ENCODE results near the gene ISM1. TPM values are rescaled to one million over a fixed set of nuclear protein-coding genes. Genes with fewer than 3 reads are reported as not detected.

ISM1 gene
- total and polyA plus RNA-seq, 10 donors = 0.46 to 19.5 (median 10.6) TPM

DNA sequence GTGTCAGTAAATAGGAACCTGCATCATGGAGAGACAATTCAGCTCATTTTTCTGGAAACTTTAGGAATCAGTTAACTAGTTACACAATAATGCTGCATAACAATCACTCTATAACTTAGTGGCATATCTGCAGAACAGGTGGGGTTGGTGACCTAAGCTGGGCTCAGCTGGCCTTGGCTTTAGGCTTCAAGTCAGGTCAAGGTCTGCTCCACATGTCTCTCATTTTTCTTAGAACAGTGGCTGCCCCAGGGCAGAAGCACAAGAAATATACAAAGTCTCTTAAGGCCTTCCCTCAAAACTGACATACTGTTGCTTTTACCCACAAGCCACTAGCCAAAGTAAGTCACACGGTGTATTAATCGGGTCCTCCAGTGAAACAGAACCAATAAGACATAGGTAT lies 14.1 kb upstream of the ISM1 start:
- TF ChIP-seq, protein P1, sequence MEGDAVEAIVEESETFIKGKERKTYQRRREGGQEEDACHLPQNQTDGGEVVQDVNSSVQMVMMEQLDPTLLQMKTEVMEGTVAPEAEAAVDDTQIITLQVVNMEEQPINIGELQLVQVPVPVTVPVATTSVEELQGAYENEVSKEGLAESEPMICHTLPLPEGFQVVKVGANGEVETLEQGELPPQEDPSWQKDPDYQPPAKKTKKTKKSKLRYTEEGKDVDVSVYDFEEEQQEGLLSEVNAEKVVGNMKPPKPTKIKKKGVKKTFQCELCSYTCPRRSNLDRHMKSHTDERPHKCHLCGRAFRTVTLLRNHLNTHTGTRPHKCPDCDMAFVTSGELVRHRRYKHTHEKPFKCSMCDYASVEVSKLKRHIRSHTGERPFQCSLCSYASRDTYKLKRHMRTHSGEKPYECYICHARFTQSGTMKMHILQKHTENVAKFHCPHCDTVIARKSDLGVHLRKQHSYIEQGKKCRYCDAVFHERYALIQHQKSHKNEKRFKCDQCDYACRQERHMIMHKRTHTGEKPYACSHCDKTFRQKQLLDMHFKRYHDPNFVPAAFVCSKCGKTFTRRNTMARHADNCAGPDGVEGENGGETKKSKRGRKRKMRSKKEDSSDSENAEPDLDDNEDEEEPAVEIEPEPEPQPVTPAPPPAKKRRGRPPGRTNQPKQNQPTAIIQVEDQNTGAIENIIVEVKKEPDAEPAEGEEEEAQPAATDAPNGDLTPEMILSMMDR (IDR thresholded peaks at IDR 0.05 in 8 of 11, conservative IDR thresholded peaks at IDR 0.05 in 3 of 11) = no peak
- TF ChIP-seq POLR2AphosphoS5 (IDR thresholded peaks at IDR 0.05) (no peak), POLR2A (IDR thresholded peaks at IDR 0.05) (no peak)
- H3K27me3 ChIP-seq (replicated peaks in 1 of 7) = peaks cover 0 to 5% (median 0%) of the 10 kb centered on the region in 7 donors
- no peak overlapping the region for H3K4me3 ChIP-seq
- no peaks in the 10 kb centered on the region for H3K36me3 ChIP-seq
- no peaks in the 10 kb centered on the region for H3K4me1 ChIP-seq
- 86 to 96% (median 94%) methylated on average over 2 of the region's 2 CpGs for WGBS, 5 donors
- DNase-seq = no peak
- H3K9me3 ChIP-seq = no peaks in the 10 kb centered on the region
- H3K27ac ChIP-seq = no peak overlapping the region
- intact Hi-C loops (cut with DNase I; ENCODE audit: low total_unique reads) = no loop called here

DNA sequence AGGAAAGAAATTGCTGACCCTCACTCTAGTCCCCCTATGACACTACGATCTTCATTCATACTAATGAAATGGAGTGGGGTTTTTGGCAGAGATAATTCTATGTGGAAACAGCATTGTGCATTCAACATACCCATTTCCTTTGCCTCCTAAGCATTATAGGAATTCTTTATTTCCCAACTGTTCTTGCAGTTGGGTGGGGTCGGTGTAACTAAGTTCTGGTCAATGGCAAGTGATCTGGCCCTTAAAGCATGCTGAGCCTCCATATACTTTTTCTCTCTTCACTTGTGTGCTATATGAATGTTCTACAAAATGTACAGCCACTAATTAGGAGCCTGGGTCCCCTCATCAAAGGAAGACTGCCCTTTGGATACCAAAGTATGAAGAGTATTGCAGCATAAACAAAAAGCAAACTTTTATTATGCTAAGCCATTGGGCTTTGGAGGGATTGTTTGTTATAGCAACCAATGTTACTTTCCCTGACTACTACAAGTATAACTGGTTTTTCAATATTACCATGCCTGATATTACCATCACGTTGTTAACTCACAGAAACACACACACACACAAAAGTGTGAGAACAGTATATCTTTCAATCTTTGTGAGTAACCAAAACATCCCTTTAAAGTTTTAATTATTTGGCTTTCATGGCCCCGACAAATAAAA lies 9.0 kb upstream of the ISM1 start:
- no peak for TF ChIP-seq POLR2A (IDR thresholded peaks at IDR 0.05)
- TF ChIP-seq, protein P1 (IDR thresholded peaks at IDR 0.05 in 8 of 11, conservative IDR thresholded peaks at IDR 0.05 in 3 of 11) = no peak
- no peak for TF ChIP-seq POLR2AphosphoS5 (IDR thresholded peaks at IDR 0.05)
- 48 to 83% (median 59%) methylated on average over 4 of the region's 4 CpGs for WGBS, 5 donors
- H3K4me3 ChIP-seq = no peak overlapping the region
- H3K36me3 ChIP-seq = no peaks in the 10 kb centered on the region
- intact Hi-C loops (cut with DNase I; ENCODE audit: low total_unique reads) = no loop called here
- no peaks in the 10 kb centered on the region for H3K4me1 ChIP-seq
- no peaks in the 10 kb centered on the region for H3K9me3 ChIP-seq
- no peak for DNase-seq
- H3K27ac ChIP-seq = no peak overlapping the region
- peaks cover 0 to 29% (median 0%) of the 10 kb centered on the region in 7 donors for H3K27me3 ChIP-seq (replicated peaks in 1 of 7)

DNA sequence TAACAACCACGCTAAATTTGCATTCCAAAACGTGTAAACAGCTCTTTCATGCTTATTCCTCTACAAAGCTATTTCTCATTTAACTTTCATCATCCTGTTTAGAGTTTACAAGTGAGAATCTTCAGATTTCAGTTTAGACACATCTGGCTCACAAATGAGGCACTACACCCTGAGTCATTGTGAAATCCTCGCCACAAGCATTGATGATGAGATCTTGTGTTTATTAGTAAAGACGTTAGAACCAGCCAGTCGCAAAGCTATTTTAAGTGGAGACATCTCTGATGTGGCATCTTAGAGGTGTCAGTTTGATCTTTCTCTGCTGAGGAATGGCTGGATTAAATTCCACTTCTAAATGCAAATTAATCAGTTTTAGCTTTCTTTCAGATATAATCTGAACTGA lies 8.3 kb upstream of the ISM1 start:
- Histone ChIP-seq H3K27ac (no peak overlapping the region), H3K36me3 (no peaks in the 10 kb centered on the region), H3K4me3 (no peak overlapping the region), H3K27me3 (replicated peaks in 1 of 7) (peaks cover 0 to 35% (median 0%) of the 10 kb centered on the region in 7 donors), H3K4me1 (no peaks in the 10 kb centered on the region), H3K9me3 (no peaks in the 10 kb centered on the region)
- TF ChIP-seq, protein P1 (IDR thresholded peaks at IDR 0.05 in 8 of 11, conservative IDR thresholded peaks at IDR 0.05 in 3 of 11) = no peak
- TF ChIP-seq POLR2A (IDR thresholded peaks at IDR 0.05) (no peak), POLR2AphosphoS5 (IDR thresholded peaks at IDR 0.05) (no peak)
- intact Hi-C loops (cut with DNase I; ENCODE audit: low total_unique reads) = no loop called here
- 43 to 65% (median 59%) methylated on average over 5 of the region's 5 CpGs for WGBS, 5 donors
- DNase-seq = no peak

DNA sequence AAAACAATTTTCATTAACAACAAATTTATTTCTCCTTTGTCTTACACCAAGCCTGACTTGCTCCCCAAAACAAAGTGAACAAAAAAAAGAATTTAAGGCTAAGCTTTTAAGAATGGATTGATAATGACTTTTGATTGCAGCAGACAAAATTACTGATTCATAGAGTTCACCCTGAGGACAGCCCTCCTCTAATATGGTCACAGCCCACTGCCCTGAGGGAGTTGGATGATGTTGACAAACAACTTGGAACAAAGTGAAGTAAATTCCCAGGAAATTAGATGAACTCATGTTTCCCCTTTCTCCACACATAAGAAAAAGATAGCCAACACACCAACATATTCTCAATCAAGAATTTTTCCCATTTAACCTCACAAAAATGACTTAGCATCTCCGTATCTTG lies 7.7 kb upstream of the ISM1 start:
- no peak overlapping the region for H3K4me3 ChIP-seq
- intact Hi-C loops (cut with DNase I; ENCODE audit: low total_unique reads) = no loop called here
- no peak overlapping the region for H3K27ac ChIP-seq
- TF ChIP-seq POLR2A (IDR thresholded peaks at IDR 0.05) (no peak), POLR2AphosphoS5 (IDR thresholded peaks at IDR 0.05) (no peak)
- TF ChIP-seq, protein P1 (IDR thresholded peaks at IDR 0.05 in 8 of 11, conservative IDR thresholded peaks at IDR 0.05 in 3 of 11) = no peak
- no peaks in the 10 kb centered on the region for H3K4me1 ChIP-seq
- no peaks in the 10 kb centered on the region for H3K36me3 ChIP-seq
- H3K9me3 ChIP-seq = no peaks in the 10 kb centered on the region
- H3K27me3 ChIP-seq (replicated peaks in 1 of 7) = peaks cover 0 to 41% (median 5%) of the 10 kb centered on the region in 7 donors
- no peak for DNase-seq
- WGBS, 5 donors = 83 to 100% (median 88%) methylated on average over 1 of the region's 1 CpG
